ENCODE measurements around the gene TMEM158.

Gene TMEM158

GRCh38 chr3:45223889-45224727 is 2.0 kb downstream of the TMEM158 start:
- DNase-seq (ENCODE audit: low read depth in 1 of 2, low spot score in 1 of 2) = no peak
- TF ChIP-seq GABPA (IDR thresholded peaks at IDR 0.05; ENCODE audit: low read depth) (no peak), SPI1 (IDR thresholded peaks at IDR 0.05; ENCODE audit: borderline replicate concordance, low read depth) (no peak), CTCF (IDR thresholded peaks at IDR 0.05; ENCODE audit: insufficient read depth, low read length) (no peak), POLR2AphosphoS5 (IDR thresholded peaks at IDR 0.05; ENCODE audit: low read depth) (no peak)
- TF ChIP-seq, protein P1, sequence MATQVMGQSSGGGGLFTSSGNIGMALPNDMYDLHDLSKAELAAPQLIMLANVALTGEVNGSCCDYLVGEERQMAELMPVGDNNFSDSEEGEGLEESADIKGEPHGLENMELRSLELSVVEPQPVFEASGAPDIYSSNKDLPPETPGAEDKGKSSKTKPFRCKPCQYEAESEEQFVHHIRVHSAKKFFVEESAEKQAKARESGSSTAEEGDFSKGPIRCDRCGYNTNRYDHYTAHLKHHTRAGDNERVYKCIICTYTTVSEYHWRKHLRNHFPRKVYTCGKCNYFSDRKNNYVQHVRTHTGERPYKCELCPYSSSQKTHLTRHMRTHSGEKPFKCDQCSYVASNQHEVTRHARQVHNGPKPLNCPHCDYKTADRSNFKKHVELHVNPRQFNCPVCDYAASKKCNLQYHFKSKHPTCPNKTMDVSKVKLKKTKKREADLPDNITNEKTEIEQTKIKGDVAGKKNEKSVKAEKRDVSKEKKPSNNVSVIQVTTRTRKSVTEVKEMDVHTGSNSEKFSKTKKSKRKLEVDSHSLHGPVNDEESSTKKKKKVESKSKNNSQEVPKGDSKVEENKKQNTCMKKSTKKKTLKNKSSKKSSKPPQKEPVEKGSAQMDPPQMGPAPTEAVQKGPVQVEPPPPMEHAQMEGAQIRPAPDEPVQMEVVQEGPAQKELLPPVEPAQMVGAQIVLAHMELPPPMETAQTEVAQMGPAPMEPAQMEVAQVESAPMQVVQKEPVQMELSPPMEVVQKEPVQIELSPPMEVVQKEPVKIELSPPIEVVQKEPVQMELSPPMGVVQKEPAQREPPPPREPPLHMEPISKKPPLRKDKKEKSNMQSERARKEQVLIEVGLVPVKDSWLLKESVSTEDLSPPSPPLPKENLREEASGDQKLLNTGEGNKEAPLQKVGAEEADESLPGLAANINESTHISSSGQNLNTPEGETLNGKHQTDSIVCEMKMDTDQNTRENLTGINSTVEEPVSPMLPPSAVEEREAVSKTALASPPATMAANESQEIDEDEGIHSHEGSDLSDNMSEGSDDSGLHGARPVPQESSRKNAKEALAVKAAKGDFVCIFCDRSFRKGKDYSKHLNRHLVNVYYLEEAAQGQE (IDR thresholded peaks at IDR 0.05; ENCODE audit: insufficient replicate concordance, low read depth) = no peak
- Histone ChIP-seq H3K27ac (replicated peaks) (no peak overlapping the region), H3K4me3 (replicated peaks; ENCODE audit: insufficient read depth, low read length) (no peak overlapping the region), H3K27me3 (ENCODE audit: insufficient read depth, poor library complexity, severe bottlenecking) (peaks cover 13% of the 10 kb centered on the region)

DNA sequence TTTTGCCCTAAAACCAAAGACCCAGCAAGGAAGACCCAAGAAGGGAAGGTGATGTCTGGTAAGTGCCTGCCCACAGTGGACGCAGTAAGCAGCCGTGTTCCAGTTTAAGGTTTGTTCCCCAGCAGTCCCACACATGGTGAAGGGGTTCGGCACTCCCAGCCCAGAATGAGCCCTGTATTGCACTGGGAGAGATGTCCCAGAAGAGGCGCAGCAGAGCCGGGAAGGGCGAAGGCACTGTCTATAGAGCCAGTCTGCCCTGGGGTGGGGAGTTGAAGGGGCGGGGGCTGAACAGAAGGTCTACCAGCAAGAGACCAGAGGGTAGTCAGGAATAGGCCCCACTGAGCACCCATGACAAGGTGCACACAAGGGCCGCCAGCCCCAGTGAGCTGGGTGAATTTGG is 6.4 kb downstream of the TMEM158 start:
- Histone ChIP-seq H3K27me3 (ENCODE audit: insufficient read depth, poor library complexity, severe bottlenecking) (peaks cover 3% of the 10 kb centered on the region), H3K4me3 (replicated peaks; ENCODE audit: insufficient read depth, low read length) (no peak overlapping the region), H3K27ac (replicated peaks) (no peak overlapping the region)
- TF ChIP-seq SPI1 (IDR thresholded peaks at IDR 0.05; ENCODE audit: borderline replicate concordance, low read depth) = no peak
- no peak for TF ChIP-seq CTCF (IDR thresholded peaks at IDR 0.05; ENCODE audit: insufficient read depth, low read length)
- DNase-seq (ENCODE audit: low read depth in 1 of 2, low spot score in 1 of 2) = no peak

- DNase-seq (ENCODE audit: low read depth in 1 of 2, low spot score in 1 of 2) = no peak
- H3K27ac ChIP-seq (replicated peaks) = no peak overlapping the region
- no peak for TF ChIP-seq GABPA (IDR thresholded peaks at IDR 0.05; ENCODE audit: low read depth)
- TF ChIP-seq, protein P1 (IDR thresholded peaks at IDR 0.05; ENCODE audit: insufficient replicate concordance, low read depth) = no peak
- TF ChIP-seq SPI1 (IDR thresholded peaks at IDR 0.05; ENCODE audit: borderline replicate concordance, low read depth) = no peak
- H3K27me3 ChIP-seq (ENCODE audit: insufficient read depth, poor library complexity, severe bottlenecking) = no peaks in the 10 kb centered on the region
- no peak overlapping the region for H3K4me3 ChIP-seq (replicated peaks; ENCODE audit: insufficient read depth, low read length)
Observed at GRCh38 chr3:45218578-45219390, 7.3 kb downstream of the TMEM158 start.

DNA sequence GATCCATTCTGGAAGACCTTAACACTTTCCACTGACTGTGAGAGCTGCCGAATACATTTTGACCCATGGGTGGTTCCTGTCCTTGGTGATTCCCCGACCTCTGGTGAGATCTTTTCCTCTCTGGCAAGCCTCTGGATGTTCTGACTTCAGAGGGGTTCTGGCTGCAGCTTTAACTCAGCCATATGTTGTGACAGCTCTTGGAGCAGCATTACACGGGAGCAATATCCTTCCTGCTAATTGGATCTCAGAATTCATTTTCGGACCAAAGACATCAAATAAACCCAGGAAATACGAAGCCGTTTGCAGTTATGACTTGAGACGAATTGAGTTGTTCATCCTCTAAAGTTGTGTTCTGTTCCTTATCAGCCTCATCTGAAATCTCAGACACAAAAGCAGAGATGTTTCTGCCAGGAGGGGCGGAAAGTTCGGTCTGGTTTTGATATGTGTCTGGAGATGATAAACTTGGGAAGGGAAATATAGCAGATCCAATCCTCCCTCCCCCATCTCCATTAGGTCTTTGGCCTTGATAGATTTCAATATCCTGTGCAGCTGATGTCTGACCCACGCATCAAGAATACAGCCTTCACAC is 10.0 kb downstream of the TMEM158 start:
- no peak for DNase-seq (ENCODE audit: low read depth in 1 of 2, low spot score in 1 of 2)
- H3K27me3 ChIP-seq (ENCODE audit: insufficient read depth, poor library complexity, severe bottlenecking) = no peaks in the 10 kb centered on the region
- no peak for TF ChIP-seq POLR2AphosphoS5 (IDR thresholded peaks at IDR 0.05; ENCODE audit: low read depth)
- no peak for TF ChIP-seq SPI1 (IDR thresholded peaks at IDR 0.05; ENCODE audit: borderline replicate concordance, low read depth)
- TF ChIP-seq, protein P1 (IDR thresholded peaks at IDR 0.05; ENCODE audit: insufficient replicate concordance, low read depth) = no peak
- no peak for TF ChIP-seq GABPA (IDR thresholded peaks at IDR 0.05; ENCODE audit: low read depth)
- TF ChIP-seq CTCF (IDR thresholded peaks at IDR 0.05; ENCODE audit: insufficient read depth, low read length) = no peak
- no peak overlapping the region for H3K4me3 ChIP-seq (replicated peaks; ENCODE audit: insufficient read depth, low read length)
- no peak overlapping the region for H3K27ac ChIP-seq (replicated peaks)
